K562 (cell line): ENCODE data around the gene PRICKLE3. TPM values are rescaled to one million over a fixed set of nuclear protein-coding genes. Genes with fewer than 3 reads are reported as not detected.

Experiments
- ATAC-seq: fragments of 200-7000 bp; cut with Tn5 transposase; 3 replicates; pipeline ENCODE4 v1.9.1; 2020; ENCODE audit warnings: moderate library complexity
- BruUV-seq: library from RNA; stranded (reverse); fragments of 400-500 nt; replicated peaks from 2 replicates; lab custom pipeline; 2021; lab: Mats Ljungman, UMichigan
- CTCF ChIA-PET: fragments of 300-600 bp; formaldehyde crosslinking; extraction: SDS; loops from one replicate; lab custom pipeline; 2021; ENCODE audit warnings: low intra/inter-chr PET ratio; lab: Yijun Ruan, JAX
- POLR2A ChIA-PET: fragments of 300-600, 350-650 bp; sonication (Branson Sonifier 250); formaldehyde crosslinking; extraction: SDS; loops from one replicate; lab custom pipeline; 2021; ENCODE audit warnings: antibody characterized with exemption, inconsistent platforms; lab: Yijun Ruan, JAX
- DNase-seq, 4 experiments: peaks; one replicate each; pipeline versions ENCODE4 v3.0.0 to v3.0.0-alpha.2; 2011 to 2018; ENCODE audit warnings: low spot score in 3 of 4, mixed read lengths in 3 of 4; ENCODE audit errors: extremely low read depth in 1 of 4
- FAIRE-seq: peaks from 2 replicates; lab custom pipeline; 2011; peaks lifted over from hg19 to GRCh38; lab: Jason Lieb, UNC
- H2AFZ ChIP-seq: 2 replicates; pipeline ENCODE4 v1.6.0; 2011; ENCODE audit warnings: low read depth, low read length, control low read depth, inconsistent platforms
- H3K27ac ChIP-seq: fragments of 200-600 bp; 3 replicates; pipeline ENCODE4 v1.8.0; 2011; ENCODE audit warnings: low read depth, mild to moderate bottlenecking, control low read depth, inconsistent platforms, low read length, moderate library complexity, mixed read lengths; ENCODE audit errors: extremely low read depth
- H3K27me3 ChIP-seq, 2 experiments: fragments of 300-600 bp in 1 of 2; 2 replicates in 1 of 2; 3 replicates in 1 of 2; pipeline versions ENCODE4 v1.6.0 to v1.8.0; 2011; ENCODE audit warnings: inconsistent platforms in 2 of 2, low read length in 2 of 2, mild to moderate bottlenecking in 1 of 2, mixed read lengths in 1 of 2, moderate library complexity in 1 of 2; ENCODE audit not compliant: control insufficient read depth in 2 of 2, insufficient read depth in 2 of 2
- H3K36me3 ChIP-seq: fragments of 300-600 bp; 3 replicates; pipeline ENCODE4 v1.8.0; 2011; ENCODE audit warnings: mild to moderate bottlenecking, low read length, inconsistent platforms; ENCODE audit not compliant: control insufficient read depth, insufficient read depth
- H3K4me1 ChIP-seq, 2 experiments: fragments of 200-600 bp in 1 of 2; replicated peaks in 1 of 2; 2 replicates in 1 of 2; 3 replicates in 1 of 2; pipeline versions ENCODE4 v1.5.1 to v1.8.0; 2011; ENCODE audit warnings: inconsistent platforms in 2 of 2, low read length in 2 of 2, mild to moderate bottlenecking in 1 of 2, mixed read lengths in 1 of 2, moderate library complexity in 1 of 2; ENCODE audit not compliant: control insufficient read depth in 2 of 2, insufficient read depth in 2 of 2
- H3K4me2 ChIP-seq: 2 replicates; pipeline ENCODE4 v1.6.1; 2011; ENCODE audit warnings: low read length, control low read depth, inconsistent platforms, mixed read lengths; ENCODE audit not compliant: insufficient read depth
- H3K4me3 ChIP-seq: fragments of 200-600 bp; sonication (generic), shearing (Covaris generic); 2 replicates; pipeline ENCODE4 v1.5.1; 2016; ENCODE audit warnings: control low read depth, inconsistent platforms
- H3K79me2 ChIP-seq: fragments of 200-600 bp; 3 replicates; pipeline ENCODE4 v1.8.0; 2011; ENCODE audit warnings: low read length, inconsistent platforms; ENCODE audit not compliant: control insufficient read depth, insufficient read depth
- H3K9ac ChIP-seq, 2 experiments: 2 replicates each; pipeline versions ENCODE4 v1.6.0 to v1.6.1; 2011; ENCODE audit warnings: low read depth in 2 of 2, low read length in 2 of 2, control low read depth in 1 of 2, inconsistent platforms in 1 of 2, mild to moderate bottlenecking in 1 of 2, mixed read lengths in 1 of 2; ENCODE audit not compliant: insufficient read depth in 1 of 2
- H3K9me1 ChIP-seq: one replicate; pipeline ENCODE4 v1.6.0; 2011; ENCODE audit warnings: inconsistent platforms, mild to moderate bottlenecking, low read length, moderate library complexity; ENCODE audit not compliant: control insufficient read depth, insufficient read depth
- H3K9me3 ChIP-seq: replicated peaks from 2 replicates; pipeline ENCODE4 v1.5.1; 2011; ENCODE audit warnings: low read depth, low read length, inconsistent platforms; ENCODE audit not compliant: control insufficient read depth, insufficient read depth
- H4K20me1 ChIP-seq: replicated peaks from 2 replicates; pipeline ENCODE4 v1.6.1; 2011; ENCODE audit warnings: low read length, inconsistent platforms, mixed read lengths; ENCODE audit not compliant: control insufficient read depth, insufficient read depth
- FOS ChIP-seq: IDR thresholded peaks from 3 replicates; pipeline ENCODE4 v1.6.1; 2011; ENCODE audit not compliant: insufficient read length; ENCODE audit errors: extremely low read depth
- FOXM1 ChIP-seq, 2 experiments: fragments of 450-650 bp in 1 of 2; sonication (generic) in 1 of 2; formaldehyde crosslinking in 1 of 2; IDR thresholded peaks; 2 replicates each; pipeline versions ENCODE4 v1.6.1 to v1.9.0; 2017 to 2022; ENCODE audit warnings: low read depth in 2 of 2, mild to moderate bottlenecking in 2 of 2, missing genetic modification reagents in 1 of 2, moderate library complexity in 1 of 2
- HDAC8 ChIP-seq: fragments of 450-650 bp; IDR thresholded peaks from 2 replicates; pipeline ENCODE4 v1.6.1; 2016; ENCODE audit warnings: mild to moderate bottlenecking, missing genetic modification characterization, moderate library complexity, missing compliant biosample characterization
- MEF2D ChIP-seq: conservative IDR thresholded peaks from 2 replicates; pipeline ENCODE4 v1.6.1; 2016; ENCODE audit warnings: low read depth, missing genetic modification characterization, missing compliant biosample characterization
- NFRKB ChIP-seq: fragments of 450-650 bp; IDR thresholded peaks from 2 replicates; pipeline ENCODE4 v1.6.1; 2016; ENCODE audit warnings: low read depth
- PHF8 ChIP-seq: fragments of 200-600 bp; sonication (generic); IDR thresholded peaks from 2 replicates; pipeline ENCODE4 v1.6.1; 2012; ENCODE audit warnings: mixed run types, mild to moderate bottlenecking, inconsistent platforms, low read length, moderate library complexity, borderline replicate concordance
- TAF15 ChIP-seq: fragments of 200-400 bp; formaldehyde crosslinking; IDR thresholded peaks from 2 replicates; pipeline ENCODE4 v1.6.1; 2017; ENCODE audit warnings: mild to moderate bottlenecking, low read depth, low read length, moderate library complexity
- ZKSCAN8 ChIP-seq: fragments of 200-800 bp; sonication (Bioruptor generic); IDR thresholded peaks from 2 replicates; pipeline ENCODE4 v1.6.1; 2016; ENCODE audit warnings: missing genetic modification characterization, missing compliant biosample characterization
- WGBS: fragments of 100-300 bp; shearing (Covaris generic); methylation state at CpG from one replicate; pipeline ENCODE4 v1.1.6; 2016; ENCODE audit warnings: low coverage, mixed read lengths; ENCODE audit not compliant: insufficient coverage; ENCODE audit errors: missing lambda C conversion rate; 5-methylcytosine and 5-hydroxymethylcytosine counted together
- in situ Hi-C: fragments of 300-500 bp; cut with MboI; formaldehyde crosslinking; loops from 4 replicates; pipeline ENCODE4 v1.15.0; 2018; ENCODE audit warnings: inconsistent platforms, mixed read lengths
- intact Hi-C: fragments of 100-400 bp; cut with micrococcal nuclease; formaldehyde crosslinking; loops from 2 replicates; pipeline ENCODE4 v1.14.2; 2022
- polyA plus RNA-seq, 8 experiments: library from polyadenylated mRNA; depleted of rRNA in 4 of 8; stranded (reverse) in 5 of 8; unstranded in 3 of 8; fragments of >200 nt; fragmentation: Nextera tagmentation in 2 of 8; fragmentation: Illumina TruSeq in 1 of 8; extraction: Ambion mirVana in 2 of 8; extraction: Trizol in 1 of 8; gene quantifications; 2 replicates each; pipeline versions ENCODE4 v1.2.1 to v1.2.3, GENCODE V29; 2011 to 2014; ENCODE audit warnings: inconsistent platforms in 1 of 8, missing spikeins in 1 of 8
- total RNA-seq, 7 experiments: library from RNA; depleted of rRNA in 6 of 7; stranded (reverse); fragments of >200 nt in 6 of 7; fragmentation: Illumina TruSeq in 2 of 7; extraction: Trizol in 2 of 7; gene quantifications; 2 replicates each; pipeline versions ENCODE4 v1.2.1 to v1.2.3, GENCODE V29; 2011 to 2021; ENCODE audit warnings: low replicate concordance in 1 of 7
- TF ChIP-seq, protein P1 (sequence below): fragments of 450-650 bp; IDR thresholded peaks from 2 replicates; pipeline ENCODE4 v1.6.1; 2018; ENCODE audit not compliant: partially characterized antibody

PRICKLE3 gene
- total and polyA plus RNA-seq, 9 of the 15 experiments (the other 6 are each of a cell fraction or from before 2014, with no cell fraction given) = 1.1 to 44.3 (median 14.0) TPM

DNA sequence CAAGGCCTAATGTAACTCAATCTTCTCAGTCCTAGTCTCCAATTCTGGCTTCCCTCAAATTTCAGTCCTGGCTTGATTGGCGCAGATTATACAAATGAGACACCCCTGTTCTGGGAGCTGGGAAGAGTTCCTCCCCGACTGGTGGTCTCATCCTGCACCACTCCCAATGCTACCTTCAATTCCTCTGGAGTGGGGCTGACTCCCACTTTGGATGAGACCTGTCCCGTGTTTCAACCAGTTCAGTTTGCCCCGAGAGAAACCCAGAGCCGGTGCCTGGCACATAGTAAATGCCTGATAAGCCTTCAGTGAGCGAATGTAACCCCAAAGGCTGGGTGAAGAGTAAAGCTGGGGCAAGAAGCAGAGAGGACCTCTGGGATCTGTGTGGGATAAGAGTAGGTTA, 17.8 kb upstream of the PRICKLE3 start:
- Histone ChIP-seq H3K4me2 (no peak overlapping the region), H3K4me3 (no peak overlapping the region), H3K79me2 (no peaks in the 10 kb centered on the region), H3K9ac (no peak overlapping the region), H3K27ac (no peak overlapping the region), H3K9me1 (no peaks in the 10 kb centered on the region), H3K9me3 (no peaks in the 10 kb centered on the region), H3K4me1 (peaks cover 4 to 17% of the 10 kb centered on the region in 2 experiments; a peak in 4 of 5 replicates), H4K20me1 (no peaks in the 10 kb centered on the region), H3K27me3 (no peaks in the 10 kb centered on the region), H3K36me3 (no peaks in the 10 kb centered on the region), H2AFZ (no peak overlapping the region)
- 34% methylated on average over 6 of the region's 6 CpGs for WGBS
- BruUV-seq = no TSS peak
- in situ Hi-C loops = no loop called here
- FAIRE-seq (no peak), DNase-seq (no peak), ATAC-seq (no peak)
- intact Hi-C loops = no loop called here
- ChIA-PET POLR2A (no interaction called here), CTCF (no interaction called here)
- TF ChIP-seq FOS (no peak), NFRKB (no peak), TAF15 (no peak), FOXM1 (IDR thresholded peaks at IDR 0.05; ENCODE audit: low read depth) (no peak), FOXM1 (CRISPR knock-in tag; IDR thresholded peaks at IDR 0.05; ENCODE audit: low read depth) (no peak), HDAC8 (no peak), ZKSCAN8 (CRISPR knock-in tag) (no peak), PHF8 (no peak), MEF2D (tag) (no peak)
- TF ChIP-seq, protein P1, sequence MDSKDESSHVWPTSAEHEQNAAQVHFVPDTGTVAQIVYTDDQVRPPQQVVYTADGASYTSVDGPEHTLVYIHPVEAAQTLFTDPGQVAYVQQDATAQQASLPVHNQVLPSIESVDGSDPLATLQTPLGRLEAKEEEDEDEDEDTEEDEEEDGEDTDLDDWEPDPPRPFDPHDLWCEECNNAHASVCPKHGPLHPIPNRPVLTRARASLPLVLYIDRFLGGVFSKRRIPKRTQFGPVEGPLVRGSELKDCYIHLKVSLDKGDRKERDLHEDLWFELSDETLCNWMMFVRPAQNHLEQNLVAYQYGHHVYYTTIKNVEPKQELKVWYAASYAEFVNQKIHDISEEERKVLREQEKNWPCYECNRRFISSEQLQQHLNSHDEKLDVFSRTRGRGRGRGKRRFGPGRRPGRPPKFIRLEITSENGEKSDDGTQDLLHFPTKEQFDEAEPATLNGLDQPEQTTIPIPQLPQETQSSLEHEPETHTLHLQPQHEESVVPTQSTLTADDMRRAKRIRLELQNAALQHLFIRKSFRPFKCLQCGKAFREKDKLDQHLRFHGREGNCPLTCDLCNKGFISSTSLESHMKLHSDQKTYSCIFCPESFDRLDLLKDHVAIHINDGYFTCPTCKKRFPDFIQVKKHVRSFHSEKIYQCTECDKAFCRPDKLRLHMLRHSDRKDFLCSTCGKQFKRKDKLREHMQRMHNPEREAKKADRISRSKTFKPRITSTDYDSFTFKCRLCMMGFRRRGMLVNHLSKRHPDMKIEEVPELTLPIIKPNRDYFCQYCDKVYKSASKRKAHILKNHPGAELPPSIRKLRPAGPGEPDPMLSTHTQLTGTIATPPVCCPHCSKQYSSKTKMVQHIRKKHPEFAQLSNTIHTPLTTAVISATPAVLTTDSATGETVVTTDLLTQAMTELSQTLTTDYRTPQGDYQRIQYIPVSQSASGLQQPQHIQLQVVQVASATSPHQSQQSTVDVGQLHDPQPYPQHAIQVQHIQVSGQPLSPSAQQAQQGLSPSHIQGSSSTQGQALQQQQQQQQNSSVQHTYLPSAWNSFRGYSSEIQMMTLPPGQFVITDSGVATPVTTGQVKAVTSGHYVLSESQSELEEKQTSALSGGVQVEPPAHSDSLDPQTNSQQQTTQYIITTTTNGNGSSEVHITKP = no peak
